ENCODE measurements around the gene MYRIP. TPM values are rescaled to one million over a fixed set of nuclear protein-coding genes. Genes with fewer than 3 reads are reported as not detected.

The MYRIP gene
- total and polyA plus RNA-seq, 10 donors = 1.5 to 35.2 (median 16.2) TPM

DNA sequence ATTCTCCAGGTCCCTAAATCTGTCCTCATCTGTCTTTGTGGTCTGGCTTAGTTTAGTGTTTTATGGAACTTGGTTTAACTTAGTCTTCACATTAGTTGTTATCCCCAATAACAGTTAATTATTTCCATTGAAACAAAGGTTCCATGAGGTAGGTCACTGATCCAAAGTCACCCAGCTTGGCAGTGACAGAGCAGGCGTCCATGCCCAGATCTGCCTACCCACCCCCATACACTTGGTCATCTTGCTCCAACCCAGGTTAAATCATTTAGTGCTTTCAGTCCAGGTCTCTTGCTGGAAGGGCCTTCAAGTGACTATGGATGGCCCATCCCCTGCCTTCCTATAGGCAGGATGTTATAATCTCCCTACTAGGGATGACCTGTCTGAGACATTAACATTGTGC lies 127.4 kb downstream of the MYRIP start:
- DNase-seq = no peak
- intact Hi-C loops (cut with DNase I; ENCODE audit: low total_unique reads) = no loop called here
- peaks cover 0 to 31% (median 12%) of the 10 kb centered on the region in 6 donors for H3K4me1 ChIP-seq
- TF ChIP-seq POLR2A (IDR thresholded peaks at IDR 0.05) (no peak), POLR2AphosphoS5 (IDR thresholded peaks at IDR 0.05) (no peak)
- TF ChIP-seq, protein P1, sequence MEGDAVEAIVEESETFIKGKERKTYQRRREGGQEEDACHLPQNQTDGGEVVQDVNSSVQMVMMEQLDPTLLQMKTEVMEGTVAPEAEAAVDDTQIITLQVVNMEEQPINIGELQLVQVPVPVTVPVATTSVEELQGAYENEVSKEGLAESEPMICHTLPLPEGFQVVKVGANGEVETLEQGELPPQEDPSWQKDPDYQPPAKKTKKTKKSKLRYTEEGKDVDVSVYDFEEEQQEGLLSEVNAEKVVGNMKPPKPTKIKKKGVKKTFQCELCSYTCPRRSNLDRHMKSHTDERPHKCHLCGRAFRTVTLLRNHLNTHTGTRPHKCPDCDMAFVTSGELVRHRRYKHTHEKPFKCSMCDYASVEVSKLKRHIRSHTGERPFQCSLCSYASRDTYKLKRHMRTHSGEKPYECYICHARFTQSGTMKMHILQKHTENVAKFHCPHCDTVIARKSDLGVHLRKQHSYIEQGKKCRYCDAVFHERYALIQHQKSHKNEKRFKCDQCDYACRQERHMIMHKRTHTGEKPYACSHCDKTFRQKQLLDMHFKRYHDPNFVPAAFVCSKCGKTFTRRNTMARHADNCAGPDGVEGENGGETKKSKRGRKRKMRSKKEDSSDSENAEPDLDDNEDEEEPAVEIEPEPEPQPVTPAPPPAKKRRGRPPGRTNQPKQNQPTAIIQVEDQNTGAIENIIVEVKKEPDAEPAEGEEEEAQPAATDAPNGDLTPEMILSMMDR (IDR thresholded peaks at IDR 0.05 in 8 of 11, conservative IDR thresholded peaks at IDR 0.05 in 3 of 11) = no peak
- no peaks in the 10 kb centered on the region for H3K9me3 ChIP-seq
- H3K36me3 ChIP-seq = no peaks in the 10 kb centered on the region
- 81 to 89% (median 87%) methylated on average over 1 of the region's 1 CpG for WGBS, 5 donors
- H3K4me3 ChIP-seq = no peak overlapping the region
- H3K27me3 ChIP-seq (replicated peaks in 1 of 7) = no peaks in the 10 kb centered on the region
- H3K27ac ChIP-seq = peak overlapping the region in 2 of 8 donors; percentile 6 to 19

DNA sequence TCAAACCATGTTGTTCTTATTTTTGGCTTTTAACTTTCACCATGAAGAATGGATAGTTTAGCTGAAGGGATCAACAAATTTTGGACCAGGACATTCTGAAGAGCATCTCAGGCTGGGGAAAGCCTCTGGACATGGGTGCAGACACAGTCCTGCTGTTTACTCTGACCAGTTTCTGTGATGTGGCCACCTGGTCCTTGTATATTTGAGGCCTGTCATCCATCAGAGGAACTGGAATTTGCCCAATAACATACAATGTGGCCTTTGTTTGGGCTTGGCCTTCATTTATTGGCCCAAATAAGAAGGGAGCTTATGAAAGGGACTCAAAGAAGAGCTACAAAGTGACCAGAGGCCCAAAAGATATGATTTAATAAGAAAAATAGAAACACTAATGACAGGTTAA lies 127.9 kb downstream of the MYRIP start:
- Histone ChIP-seq H3K4me1 (peaks cover 0 to 31% (median 12%) of the 10 kb centered on the region in 6 donors), H3K36me3 (no peaks in the 10 kb centered on the region), H3K27ac (peak overlapping the region in 3 of 8 donors; percentile 6 to 48 (median 18)), H3K4me3 (no peak overlapping the region), H3K27me3 (replicated peaks in 1 of 7) (no peaks in the 10 kb centered on the region), H3K9me3 (no peaks in the 10 kb centered on the region)
- no peak for DNase-seq
- intact Hi-C loops (cut with DNase I; ENCODE audit: low total_unique reads) = no loop called here
- TF ChIP-seq POLR2AphosphoS5 (IDR thresholded peaks at IDR 0.05) (no peak), POLR2A (IDR thresholded peaks at IDR 0.05) (no peak)
- TF ChIP-seq, protein P1 (IDR thresholded peaks at IDR 0.05 in 8 of 11, conservative IDR thresholded peaks at IDR 0.05 in 3 of 11) = no peak

DNA sequence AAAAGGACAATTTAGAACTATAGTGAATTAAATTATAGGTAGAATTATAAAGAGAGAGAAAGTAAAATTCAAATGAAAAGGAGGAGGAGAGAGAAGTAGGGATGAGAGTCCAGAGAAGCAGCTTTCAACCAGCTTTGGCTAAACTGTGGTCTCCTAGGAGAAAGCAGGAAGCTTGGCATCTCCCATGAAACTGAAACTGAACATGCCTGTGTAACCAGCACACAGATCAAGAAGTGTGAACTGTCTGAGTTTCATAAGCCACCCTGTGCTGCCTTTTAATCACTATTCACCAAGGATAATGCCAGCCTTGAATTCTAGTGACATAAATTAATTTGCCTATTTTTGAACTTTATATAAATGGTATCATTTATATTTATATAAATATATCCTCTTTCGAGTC lies 128.5 kb downstream of the MYRIP start:
- WGBS, 5 donors = 71 to 84% (median 78%) methylated on average over 1 of the region's 1 CpG
- Histone ChIP-seq H3K9me3 (no peaks in the 10 kb centered on the region), H3K4me1 (peaks cover 0 to 31% (median 12%) of the 10 kb centered on the region in 6 donors), H3K27me3 (replicated peaks in 1 of 7) (no peaks in the 10 kb centered on the region), H3K4me3 (no peak overlapping the region), H3K36me3 (no peaks in the 10 kb centered on the region), H3K27ac (peak overlapping the region in 3 of 8 donors; percentile 6 to 48 (median 18))
- DNase-seq = no peak
- intact Hi-C loops (cut with DNase I; ENCODE audit: low total_unique reads) = no loop called here
- no peak for TF ChIP-seq POLR2AphosphoS5 (IDR thresholded peaks at IDR 0.05)
- TF ChIP-seq, protein P1 (IDR thresholded peaks at IDR 0.05 in 8 of 11, conservative IDR thresholded peaks at IDR 0.05 in 3 of 11) = no peak
- no peak for TF ChIP-seq POLR2A (IDR thresholded peaks at IDR 0.05)

DNA sequence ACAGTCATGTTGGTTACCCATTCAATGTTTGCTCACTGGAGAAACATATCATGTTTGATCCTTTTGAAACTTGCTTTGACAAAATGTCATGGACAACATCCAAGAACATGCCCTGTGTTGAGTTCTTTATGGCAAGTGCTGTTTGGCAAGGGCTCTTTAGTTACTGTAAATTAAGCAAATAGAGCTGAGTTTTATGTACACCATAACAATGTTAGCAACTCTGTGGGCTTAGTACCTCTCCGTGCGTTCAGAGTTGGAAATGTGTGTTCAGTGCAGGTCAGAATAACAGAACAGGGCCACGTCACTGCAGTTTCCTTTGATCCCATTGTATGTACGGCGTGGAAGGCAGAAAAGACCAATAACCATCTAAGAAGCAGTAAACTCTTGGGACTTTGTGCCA lies 132.5 kb downstream of the MYRIP start:
- Histone ChIP-seq H3K9me3 (no peaks in the 10 kb centered on the region), H3K4me3 (no peak overlapping the region), H3K36me3 (no peaks in the 10 kb centered on the region), H3K27me3 (replicated peaks in 1 of 7) (no peaks in the 10 kb centered on the region), H3K27ac (no peak overlapping the region), H3K4me1 (peaks cover 0 to 13% (median 7%) of the 10 kb centered on the region in 6 donors)
- 77 to 91% (median 81%) methylated on average over 5 of the region's 5 CpGs for WGBS, 5 donors
- TF ChIP-seq, protein P1 (IDR thresholded peaks at IDR 0.05 in 8 of 11, conservative IDR thresholded peaks at IDR 0.05 in 3 of 11) = no peak
- no peak for TF ChIP-seq POLR2AphosphoS5 (IDR thresholded peaks at IDR 0.05)
- no peak for TF ChIP-seq POLR2A (IDR thresholded peaks at IDR 0.05)
- no peak for DNase-seq
- intact Hi-C loops (cut with DNase I; ENCODE audit: low total_unique reads) = no loop called here
